Mesenchymal stem cell (in vitro differentiated cells and primary cell): ENCODE measurements around the gene DOC2B.

Source experiments
- DNase-seq: peaks from one replicate; pipeline ENCODE4 v3.0.0-alpha.2; 2013
- H2AFZ ChIP-seq: one replicate; pipeline ENCODE4 v1.6.1; 2013; ENCODE audit warnings: low read depth, mild to moderate bottlenecking, control low read depth, inconsistent platforms, low read length, moderate library complexity
- H2AK5ac ChIP-seq: 2 replicates; pipeline ENCODE4 v1.6.1; 2013; ENCODE audit warnings: low read length, moderate library complexity, mild to moderate bottlenecking, inconsistent platforms; ENCODE audit not compliant: severe bottlenecking
- H2BK120ac ChIP-seq: one replicate; pipeline ENCODE4 v1.6.1; 2013; ENCODE audit warnings: low read depth, mild to moderate bottlenecking, inconsistent platforms, low read length, moderate library complexity
- H2BK12ac ChIP-seq, 2 experiments: one replicate each; pipeline ENCODE4 v1.6.1; 2013; ENCODE audit warnings: inconsistent platforms in 2 of 2, low read length in 2 of 2, mild to moderate bottlenecking in 2 of 2, moderate library complexity in 2 of 2, control low read depth in 1 of 2
- H2BK15ac ChIP-seq: one replicate; pipeline ENCODE4 v1.6.1; 2013; ENCODE audit warnings: mild to moderate bottlenecking, low read depth, inconsistent platforms; ENCODE audit not compliant: poor library complexity, severe bottlenecking
- H2BK5ac ChIP-seq: 2 replicates; pipeline ENCODE4 v1.6.1; 2013; ENCODE audit warnings: low read depth, mild to moderate bottlenecking, low read length, control low read depth, inconsistent platforms; ENCODE audit not compliant: poor library complexity, severe bottlenecking
- H3K14ac ChIP-seq, 2 experiments: one replicate each; pipeline ENCODE4 v1.6.1; 2013; ENCODE audit warnings: inconsistent platforms in 2 of 2, low read length in 2 of 2, control low read depth in 1 of 2, mild to moderate bottlenecking in 1 of 2, moderate library complexity in 1 of 2
- H3K18ac ChIP-seq, 2 experiments: one replicate each; pipeline ENCODE4 v1.6.1; 2013; ENCODE audit warnings: inconsistent platforms in 2 of 2, low read length in 2 of 2, control low read depth in 1 of 2, low read depth in 1 of 2, mild to moderate bottlenecking in 1 of 2
- H3K23ac ChIP-seq, 2 experiments: one replicate each; pipeline ENCODE4 v1.6.1; 2013; ENCODE audit warnings: inconsistent platforms in 2 of 2, low read length in 2 of 2, mild to moderate bottlenecking in 2 of 2, moderate library complexity in 2 of 2, control low read depth in 1 of 2
- H3K27ac ChIP-seq: 2 replicates; pipeline ENCODE4 v1.5.1; 2013; ENCODE audit warnings: mild to moderate bottlenecking, moderate library complexity, low read length, control low read depth, inconsistent platforms; ENCODE audit not compliant: poor library complexity, severe bottlenecking
- H3K27me3 ChIP-seq, 2 experiments: 2 replicates each; pipeline versions ENCODE4 v1.6.1 to v1.7.0; 2013; ENCODE audit warnings: low read length in 2 of 2, mild to moderate bottlenecking in 2 of 2, moderate library complexity in 2 of 2, control low read depth in 1 of 2, inconsistent platforms in 1 of 2; ENCODE audit not compliant: control insufficient read depth in 1 of 2, insufficient read depth in 1 of 2
- H3K36me3 ChIP-seq, 2 experiments: 2 replicates each; pipeline versions ENCODE4 v1.6.1 to v1.7.0; 2013; ENCODE audit warnings: low read length in 2 of 2, control low read depth in 1 of 2, inconsistent platforms in 1 of 2, low read depth in 1 of 2, mild to moderate bottlenecking in 1 of 2; ENCODE audit not compliant: insufficient read depth in 2 of 2, control insufficient read depth in 1 of 2
- H3K4ac ChIP-seq, 2 experiments: one replicate each; pipeline ENCODE4 v1.6.1; 2013; ENCODE audit warnings: inconsistent platforms in 2 of 2, low read length in 2 of 2, mild to moderate bottlenecking in 2 of 2, moderate library complexity in 2 of 2, control low read depth in 1 of 2, low read depth in 1 of 2
- H3K4me1 ChIP-seq: 2 replicates; pipeline ENCODE4 v1.6.1; 2013; ENCODE audit warnings: low read depth, low read length, control low read depth; ENCODE audit not compliant: control insufficient read depth, insufficient read depth
- H3K4me2 ChIP-seq: 2 replicates; pipeline ENCODE4 v1.6.1; 2013; ENCODE audit warnings: low read length, mild to moderate bottlenecking, inconsistent platforms; ENCODE audit not compliant: poor library complexity, severe bottlenecking
- H3K4me3 ChIP-seq, 2 experiments: 2 replicates each; pipeline versions ENCODE4 v1.5.1 to v1.7.0; 2013; ENCODE audit warnings: low read length in 2 of 2, mild to moderate bottlenecking in 2 of 2, control low read depth in 1 of 2, low read depth in 1 of 2; ENCODE audit not compliant: insufficient read depth in 1 of 2
- H3K79me1 ChIP-seq: replicated peaks from 2 replicates; pipeline ENCODE4 v1.6.1; 2013; ENCODE audit warnings: mild to moderate bottlenecking, control low read depth, low read length, inconsistent platforms; ENCODE audit not compliant: poor library complexity, severe bottlenecking
- H3K9ac ChIP-seq: 2 replicates; pipeline ENCODE4 v1.7.0; 2013; ENCODE audit warnings: mild to moderate bottlenecking, low read length, moderate library complexity
- H3K9me3 ChIP-seq: 2 replicates; pipeline ENCODE4 v1.7.0; 2013; ENCODE audit warnings: mild to moderate bottlenecking, low read length; ENCODE audit not compliant: control insufficient read depth
- H4K8ac ChIP-seq: one replicate; pipeline ENCODE4 v1.6.1; 2013; ENCODE audit warnings: inconsistent platforms, mild to moderate bottlenecking, low read length, moderate library complexity
- H4K91ac ChIP-seq: one replicate; pipeline ENCODE4 v1.6.1; 2013; ENCODE audit warnings: mild to moderate bottlenecking, low read length, inconsistent platforms
- WGBS: methylation state at CpG from one replicate; pipeline ENCODE4 v1.1.7; 2013; ENCODE audit warnings: mixed read lengths; 5-methylcytosine and 5-hydroxymethylcytosine counted together

The DOC2B gene

DNA sequence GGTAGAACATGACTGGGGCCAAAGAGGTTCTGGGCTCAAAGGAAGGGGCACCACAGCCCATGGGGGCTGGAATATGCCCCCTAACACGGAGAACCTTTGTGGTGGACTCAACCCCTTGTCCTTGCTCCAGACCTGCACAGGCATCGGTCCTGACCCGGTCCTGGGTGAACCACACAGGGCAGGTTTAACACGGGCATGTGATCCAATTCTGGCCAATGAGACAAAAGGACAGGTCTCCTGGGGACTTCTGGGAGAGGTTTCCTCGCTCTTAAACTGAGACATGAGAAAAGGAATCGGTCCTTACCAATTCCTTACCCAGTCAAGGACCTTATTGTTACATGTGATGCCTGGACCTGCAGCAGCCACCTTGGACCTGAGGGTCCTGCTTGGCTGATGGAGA lies 3.7 kb downstream of the DOC2B start:
- peaks cover 0 to 6% of the 10 kb centered on the region in 2 experiments for H3K36me3 ChIP-seq

DNA sequence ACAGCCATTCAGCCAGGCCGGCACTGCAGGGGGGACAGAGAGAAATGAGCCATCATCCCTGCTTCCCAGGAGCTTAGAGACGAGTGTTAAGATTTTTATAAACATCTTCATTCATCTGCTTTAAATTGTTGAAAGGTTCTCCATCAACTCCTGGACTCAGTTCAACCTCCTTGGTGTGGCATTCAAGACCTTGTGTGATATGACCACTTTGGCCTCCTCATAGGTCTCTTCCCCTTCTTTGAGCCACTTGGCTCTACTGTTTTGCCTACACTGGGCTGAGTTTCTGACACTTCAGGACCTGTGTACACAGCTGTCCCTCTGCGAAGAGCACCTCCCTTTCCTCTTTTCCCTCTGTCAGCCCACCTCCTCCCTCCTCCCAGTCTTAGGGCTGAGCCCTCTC lies 4.3 kb downstream of the DOC2B start:
- Histone ChIP-seq H3K4ac (no peak overlapping the region), H3K27me3 (peaks cover 54 to 65% of the 10 kb centered on the region in 2 experiments), H3K14ac (no peak overlapping the region), H2BK5ac (no peak overlapping the region), H3K9ac (no peak overlapping the region), H3K4me3 (no peak overlapping the region), H4K8ac (no peak overlapping the region), H3K4me2 (no peak overlapping the region), H3K18ac (no peak overlapping the region), H2AK5ac (no peak overlapping the region), H3K4me1 (peaks cover 19% of the 10 kb centered on the region), H4K91ac (no peak overlapping the region), H2BK15ac (no peak overlapping the region), H2BK12ac (no peak overlapping the region), H3K36me3 (peaks cover 0 to 6% of the 10 kb centered on the region in 2 experiments), H2AFZ (no peak overlapping the region), H2BK120ac (no peak overlapping the region), H3K23ac (no peak overlapping the region), H3K27ac (no peak overlapping the region), H3K79me1 (no peaks in the 10 kb centered on the region), H3K9me3 (no peaks in the 10 kb centered on the region)
- 78% methylated on average over 3 of the region's 3 CpGs for WGBS
- no peak for DNase-seq

More for the DNA sequence above, 3.7 kb downstream of the DOC2B start:
- peaks cover 57 to 68% of the 10 kb centered on the region in 2 experiments for H3K27me3 ChIP-seq
- no peak overlapping the region for H2BK120ac ChIP-seq
- no peak overlapping the region for H2BK5ac ChIP-seq
- H3K4me2 ChIP-seq = no peak overlapping the region
- H3K79me1 ChIP-seq = no peaks in the 10 kb centered on the region
- H3K4me3 ChIP-seq = no peak overlapping the region
- no peak for DNase-seq
- no peak overlapping the region for H3K4ac ChIP-seq
- no peak overlapping the region for H3K23ac ChIP-seq
- H3K9ac ChIP-seq = no peak overlapping the region
- H4K8ac ChIP-seq = no peak overlapping the region
- 85% methylated on average over 6 of the region's 6 CpGs for WGBS
- no peak overlapping the region for H2AK5ac ChIP-seq
- H3K14ac ChIP-seq = no peak overlapping the region
- no peak overlapping the region for H2BK12ac ChIP-seq
- H3K27ac ChIP-seq = no peak overlapping the region
- H2AFZ ChIP-seq = no peak overlapping the region
- no peak overlapping the region for H4K91ac ChIP-seq
- H2BK15ac ChIP-seq = no peak overlapping the region
- no peaks in the 10 kb centered on the region for H3K9me3 ChIP-seq
- H3K18ac ChIP-seq = no peak overlapping the region
- peaks cover 19% of the 10 kb centered on the region for H3K4me1 ChIP-seq

DNA sequence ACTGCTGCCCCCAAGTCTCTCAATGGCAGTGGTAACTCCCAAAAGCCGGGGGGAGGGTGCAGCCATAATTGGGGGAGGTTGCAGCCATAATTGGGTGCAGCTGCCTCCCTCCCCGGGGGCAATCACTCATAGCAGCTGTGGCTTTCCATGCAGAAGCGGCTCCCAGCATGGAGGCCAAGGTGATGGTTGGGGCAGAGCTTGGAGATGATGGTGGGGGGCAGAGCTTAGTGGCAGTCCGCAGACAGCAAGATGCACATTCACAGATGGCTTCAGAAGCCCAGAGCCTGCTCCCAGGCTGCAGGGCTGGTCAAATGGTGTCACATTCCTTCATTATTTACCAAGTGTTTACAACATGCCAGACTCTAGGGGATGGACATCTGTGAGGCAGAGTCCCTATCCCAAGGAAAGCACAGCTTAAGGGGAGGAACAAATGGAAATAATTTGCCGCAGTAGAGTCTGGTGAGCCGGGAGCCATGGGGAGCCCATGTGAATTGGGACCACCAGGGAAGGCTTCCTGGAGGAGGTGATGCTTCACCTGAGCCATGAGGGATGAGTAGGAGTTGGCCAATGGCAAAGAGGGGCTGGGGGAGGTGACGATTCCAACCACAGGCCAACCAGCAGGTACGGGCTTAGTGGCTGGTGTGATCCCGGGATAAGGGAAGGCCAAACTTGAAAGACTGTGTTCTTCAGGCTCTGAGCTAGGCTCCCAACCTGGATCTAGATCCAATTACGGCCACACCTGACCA lies 8.1 kb downstream of the DOC2B start:
- Histone ChIP-seq H3K4ac (no peak overlapping the region), H3K4me3 (no peak overlapping the region), H3K79me1 (no peaks in the 10 kb centered on the region), H4K8ac (no peak overlapping the region), H3K23ac (no peak overlapping the region), H3K27me3 (peaks cover 42 to 47% of the 10 kb centered on the region in 2 experiments), H3K14ac (no peak overlapping the region), H2BK5ac (no peak overlapping the region), H3K9me3 (no peaks in the 10 kb centered on the region), H2BK120ac (no peak overlapping the region), H3K18ac (no peak overlapping the region), H2AK5ac (no peak overlapping the region), H4K91ac (no peak overlapping the region), H2BK15ac (no peak overlapping the region), H2AFZ (no peak overlapping the region), H3K27ac (no peak overlapping the region), H3K4me2 (no peak overlapping the region), H2BK12ac (no peak overlapping the region), H3K9ac (no peak overlapping the region), H3K4me1 (peaks cover 2% of the 10 kb centered on the region), H3K36me3 (peaks cover 0 to 3% of the 10 kb centered on the region in 2 experiments)
- WGBS = 77% methylated on average over 10 of the region's 10 CpGs
- DNase-seq = no peak

DNA sequence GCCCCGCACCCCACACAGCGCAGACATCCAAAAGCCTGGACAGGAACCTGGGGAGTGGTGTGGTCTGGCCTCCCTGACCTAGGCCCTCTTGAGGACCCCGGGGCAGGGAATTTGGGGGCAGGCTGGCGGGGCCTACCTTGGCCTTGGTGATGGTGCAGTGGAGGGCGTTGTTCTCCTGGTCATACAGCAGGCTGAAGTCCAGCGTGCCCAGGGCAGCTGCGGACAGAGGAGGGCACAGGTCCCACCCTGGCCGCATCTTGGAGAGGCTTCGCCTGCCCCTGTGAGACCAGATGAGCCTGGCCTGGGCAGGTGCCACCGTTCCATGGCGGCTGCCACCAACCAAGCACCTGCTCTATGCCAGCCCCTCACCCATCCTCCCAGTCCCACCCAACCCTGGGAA lies 9.0 kb downstream of the DOC2B start:
- Histone ChIP-seq H3K27ac (no peak overlapping the region), H3K79me1 (no peaks in the 10 kb centered on the region), H4K8ac (no peak overlapping the region), H4K91ac (no peak overlapping the region), H2BK15ac (no peak overlapping the region), H3K27me3 (peaks cover 32 to 37% of the 10 kb centered on the region in 2 experiments), H3K4me2 (no peak overlapping the region), H3K9me3 (no peaks in the 10 kb centered on the region), H2BK5ac (no peak overlapping the region), H3K14ac (no peak overlapping the region), H2AK5ac (no peak overlapping the region), H3K36me3 (peaks cover 0 to 3% of the 10 kb centered on the region in 2 experiments), H3K23ac (no peak overlapping the region), H2BK120ac (no peak overlapping the region), H3K4me3 (no peak overlapping the region), H3K9ac (no peak overlapping the region), H2BK12ac (no peak overlapping the region), H2AFZ (no peak overlapping the region), H3K18ac (no peak overlapping the region), H3K4ac (no peak overlapping the region), H3K4me1 (peaks cover 2% of the 10 kb centered on the region)
- WGBS = 90% methylated on average over 10 of the region's 11 CpGs
- DNase-seq = no peak
